ENCODE data around the gene PDZD2.
"Not testable (repeated sequence)": the region's sequence is repeated elsewhere in the genome, so short reads cannot be mapped to it uniquely, and the experiment has no call there.

Gene PDZD2

DNA sequence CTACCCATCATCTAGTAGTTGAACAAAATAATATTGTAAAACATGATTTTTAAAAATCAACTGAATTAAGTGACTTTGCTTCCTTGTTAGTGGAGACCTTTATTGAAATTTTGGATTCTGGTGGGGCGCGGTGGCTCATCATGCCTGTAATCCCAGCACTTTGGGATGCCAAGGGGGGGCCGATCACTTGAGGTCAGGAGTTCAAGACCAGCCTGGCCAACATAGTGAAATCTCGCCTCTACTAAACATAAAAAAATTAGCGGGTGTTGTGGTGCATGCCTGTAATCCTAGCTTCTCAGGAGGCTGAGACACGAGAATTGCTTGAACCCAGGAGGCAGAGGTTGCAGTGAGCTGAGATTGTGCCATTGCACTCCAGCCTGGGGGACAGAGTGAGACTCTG, 439.9 kb downstream of the PDZD2 start:
- DNase-seq (ENCODE audit: low read depth), result not testable (repeated sequence)

DNA sequence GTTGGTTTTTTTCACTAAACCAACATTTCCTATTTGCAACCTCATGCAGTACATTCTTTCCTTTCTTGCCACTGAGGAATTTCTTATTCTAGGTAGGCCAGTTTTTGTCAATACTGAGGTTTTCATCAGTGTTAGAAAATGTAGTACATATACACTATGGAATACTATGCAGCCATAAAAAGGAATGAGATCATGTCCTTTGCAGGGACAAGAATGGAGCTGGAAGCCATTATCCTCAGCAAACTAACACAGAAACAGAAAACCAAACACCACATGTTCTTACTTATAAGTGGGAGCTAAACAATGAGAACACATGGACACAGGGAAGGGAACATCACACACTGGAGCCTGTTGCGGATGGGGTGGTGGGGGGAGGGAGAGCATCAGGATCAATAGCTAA, 441.6 kb downstream of the PDZD2 start:
- DNase-seq (ENCODE audit: low read depth), result not testable (repeated sequence)

DNA sequence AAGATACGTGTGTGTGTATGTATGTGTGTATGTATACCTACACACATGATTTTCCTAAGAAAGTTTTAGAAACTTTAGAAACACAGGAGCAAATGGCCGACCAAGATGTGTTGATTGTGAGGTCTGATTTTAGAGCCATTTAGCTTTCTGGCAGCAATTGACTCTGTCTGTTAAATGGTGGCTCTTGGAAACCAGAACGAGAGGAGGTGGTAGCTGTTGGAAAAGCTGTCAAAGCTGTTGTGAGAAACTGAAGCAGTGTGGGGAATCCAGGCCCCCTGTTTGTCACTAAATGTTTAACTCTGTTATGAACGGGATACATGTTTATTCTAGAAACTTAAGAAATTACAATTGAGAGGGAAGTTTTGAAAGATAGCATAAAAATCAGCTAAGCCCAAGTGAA, 443.8 kb downstream of the PDZD2 start:
- no peak for DNase-seq (ENCODE audit: low read depth)

DNA sequence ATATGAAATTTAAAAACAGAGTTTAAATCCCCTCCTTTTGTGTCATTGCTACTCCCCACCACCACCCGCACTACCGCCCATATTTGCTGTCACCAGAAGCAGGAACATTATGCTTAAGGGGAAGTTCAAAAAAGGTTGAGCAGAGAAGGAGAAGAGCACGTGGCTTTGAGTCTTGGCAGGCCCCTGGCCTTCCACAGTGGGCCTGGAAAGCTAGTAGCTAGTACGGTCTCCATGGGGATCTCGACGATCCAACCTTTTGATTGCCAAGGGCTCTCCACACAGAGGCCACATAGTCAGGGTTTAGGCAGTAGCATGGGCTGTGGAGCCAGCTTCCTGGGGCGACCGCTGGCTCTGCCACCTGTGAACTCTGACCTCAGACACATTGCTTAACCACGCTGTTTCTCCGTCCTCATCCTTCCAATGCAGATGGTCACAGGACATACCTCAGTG, 445.1 kb downstream of the PDZD2 start:
- DNase-seq (ENCODE audit: low read depth), result no peak

DNA sequence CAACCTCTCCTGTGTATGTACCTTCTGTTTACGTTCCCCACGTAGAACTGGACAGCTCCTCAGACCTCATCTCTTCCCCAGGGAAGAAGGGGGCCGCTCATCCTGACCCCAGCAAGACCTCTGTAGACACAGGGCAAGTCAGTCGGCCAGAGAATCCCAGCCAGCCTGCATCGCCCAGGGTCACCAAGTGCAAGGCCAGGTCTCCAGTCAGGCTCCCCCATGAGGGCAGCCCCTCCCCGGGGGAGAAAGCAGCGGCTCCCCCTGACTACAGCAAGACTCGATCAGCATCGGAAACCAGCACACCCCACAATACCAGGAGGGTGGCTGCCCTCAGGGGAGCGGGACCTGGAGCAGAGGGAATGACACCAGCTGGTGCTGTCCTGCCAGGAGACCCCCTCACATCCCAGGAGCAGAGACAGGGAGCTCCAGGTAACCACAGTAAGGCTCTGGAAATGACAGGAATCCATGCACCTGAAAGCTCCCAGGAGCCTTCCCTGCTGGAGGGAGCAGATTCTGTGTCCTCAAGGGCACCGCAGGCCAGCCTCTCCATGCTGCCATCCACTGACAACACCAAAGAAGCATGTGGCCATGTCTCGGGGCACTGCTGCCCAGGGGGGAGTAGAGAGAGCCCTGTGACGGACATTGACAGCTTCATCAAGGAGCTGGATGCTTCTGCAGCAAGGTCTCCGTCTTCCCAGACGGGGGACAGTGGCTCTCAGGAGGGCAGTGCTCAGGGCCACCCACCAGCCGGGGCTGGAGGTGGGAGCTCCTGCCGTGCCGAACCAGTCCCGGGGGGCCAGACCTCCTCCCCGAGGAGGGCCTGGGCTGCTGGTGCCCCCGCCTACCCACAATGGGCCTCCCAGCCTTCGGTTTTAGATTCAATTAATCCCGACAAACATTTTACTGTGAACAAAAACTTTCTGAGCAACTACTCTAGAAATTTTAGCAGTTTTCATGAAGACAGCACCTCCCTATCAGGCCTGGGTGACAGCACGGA, 448.5 kb downstream of the PDZD2 start:
- DNase-seq (ENCODE audit: low read depth), result no peak

DNA sequence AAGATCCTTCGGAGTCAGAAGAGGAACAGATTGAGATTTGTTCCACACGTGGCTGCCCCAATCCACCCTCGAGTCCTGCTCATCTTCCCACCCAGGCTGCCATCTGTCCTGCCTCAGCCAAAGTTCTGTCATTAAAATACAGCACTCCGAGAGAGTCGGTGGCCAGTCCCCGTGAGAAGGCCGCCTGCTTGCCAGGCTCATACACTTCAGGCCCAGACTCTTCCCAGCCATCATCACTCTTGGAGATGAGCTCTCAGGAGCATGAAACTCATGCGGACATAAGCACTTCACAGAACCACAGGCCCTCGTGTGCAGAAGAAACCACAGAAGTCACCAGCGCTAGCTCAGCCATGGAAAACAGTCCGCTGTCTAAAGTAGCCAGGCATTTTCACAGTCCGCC, 449.3 kb downstream of the PDZD2 start:
- DNase-seq (ENCODE audit: low read depth), result no peak

DNA sequence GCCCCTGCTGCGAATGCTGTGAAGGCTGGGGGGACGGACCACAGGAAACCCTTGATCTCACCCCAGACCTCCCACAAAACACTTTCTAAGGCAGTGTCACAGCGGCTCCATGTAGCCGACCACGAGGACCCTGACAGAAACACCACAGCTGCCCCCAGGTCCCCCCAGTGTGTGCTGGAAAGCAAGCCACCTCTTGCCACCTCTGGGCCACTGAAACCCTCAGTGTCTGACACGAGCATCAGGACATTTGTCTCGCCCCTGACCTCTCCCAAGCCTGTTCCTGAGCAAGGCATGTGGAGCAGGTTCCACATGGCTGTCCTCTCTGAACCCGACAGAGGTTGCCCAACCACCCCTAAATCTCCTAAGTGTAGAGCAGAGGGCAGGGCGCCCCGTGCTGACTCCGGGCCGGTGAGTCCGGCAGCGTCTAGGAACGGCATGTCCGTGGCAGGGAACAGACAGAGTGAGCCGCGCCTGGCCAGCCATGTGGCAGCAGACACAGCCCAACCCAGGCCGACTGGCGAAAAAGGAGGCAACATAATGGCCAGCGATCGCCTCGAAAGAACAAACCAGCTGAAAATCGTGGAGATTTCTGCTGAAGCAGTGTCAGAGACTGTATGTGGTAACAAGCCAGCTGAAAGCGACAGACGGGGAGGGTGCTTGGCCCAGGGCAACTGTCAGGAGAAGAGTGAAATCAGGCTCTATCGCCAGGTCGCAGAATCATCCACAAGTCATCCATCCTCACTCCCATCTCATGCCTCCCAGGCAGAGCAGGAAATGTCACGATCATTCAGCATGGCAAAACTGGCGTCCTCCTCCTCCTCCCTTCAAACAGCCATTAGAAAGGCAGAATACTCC, 450.4 kb downstream of the PDZD2 start:
- no peak for DNase-seq (ENCODE audit: low read depth)

DNA sequence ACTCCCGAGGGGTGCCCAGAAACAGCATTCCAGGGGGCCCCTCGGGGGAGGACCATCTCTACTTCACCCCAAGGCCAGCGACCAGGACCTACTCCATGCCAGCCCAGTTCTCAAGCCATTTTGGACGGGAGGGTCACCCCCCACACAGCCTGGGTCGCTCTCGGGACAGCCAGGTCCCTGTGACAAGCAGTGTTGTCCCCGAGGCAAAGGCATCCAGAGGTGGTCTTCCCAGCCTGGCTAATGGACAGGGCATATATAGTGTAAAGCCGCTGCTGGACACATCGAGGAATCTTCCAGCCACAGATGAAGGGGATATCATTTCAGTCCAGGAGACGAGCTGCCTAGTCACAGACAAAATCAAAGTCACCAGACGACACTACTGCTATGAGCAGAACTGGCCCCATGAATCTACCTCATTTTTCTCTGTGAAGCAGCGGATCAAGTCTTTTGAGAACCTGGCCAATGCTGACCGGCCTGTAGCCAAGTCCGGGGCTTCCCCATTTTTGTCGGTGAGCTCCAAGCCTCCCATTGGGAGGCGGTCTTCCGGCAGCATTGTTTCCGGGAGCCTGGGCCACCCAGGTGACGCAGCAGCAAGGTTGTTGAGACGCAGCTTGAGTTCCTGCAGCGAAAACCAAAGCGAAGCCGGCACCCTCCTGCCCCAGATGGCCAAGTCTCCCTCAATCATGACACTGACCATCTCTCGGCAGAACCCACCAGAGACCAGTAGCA, 451.3 kb downstream of the PDZD2 start:
- DNase-seq (ENCODE audit: low read depth), result no peak

DNA sequence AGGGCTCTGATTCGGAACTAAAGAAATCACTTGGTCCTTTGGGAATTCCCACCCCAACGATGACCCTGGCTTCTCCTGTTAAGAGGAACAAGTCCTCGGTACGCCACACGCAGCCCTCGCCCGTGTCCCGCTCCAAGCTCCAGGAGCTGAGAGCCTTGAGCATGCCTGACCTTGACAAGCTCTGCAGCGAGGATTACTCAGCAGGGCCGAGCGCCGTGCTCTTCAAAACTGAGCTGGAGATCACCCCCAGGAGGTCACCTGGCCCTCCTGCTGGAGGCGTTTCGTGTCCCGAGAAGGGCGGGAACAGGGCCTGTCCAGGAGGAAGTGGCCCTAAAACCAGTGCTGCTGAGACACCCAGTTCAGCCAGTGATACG, 451.8 kb downstream of the PDZD2 start:
- DNase-seq (ENCODE audit: low read depth), result no peak

DNA sequence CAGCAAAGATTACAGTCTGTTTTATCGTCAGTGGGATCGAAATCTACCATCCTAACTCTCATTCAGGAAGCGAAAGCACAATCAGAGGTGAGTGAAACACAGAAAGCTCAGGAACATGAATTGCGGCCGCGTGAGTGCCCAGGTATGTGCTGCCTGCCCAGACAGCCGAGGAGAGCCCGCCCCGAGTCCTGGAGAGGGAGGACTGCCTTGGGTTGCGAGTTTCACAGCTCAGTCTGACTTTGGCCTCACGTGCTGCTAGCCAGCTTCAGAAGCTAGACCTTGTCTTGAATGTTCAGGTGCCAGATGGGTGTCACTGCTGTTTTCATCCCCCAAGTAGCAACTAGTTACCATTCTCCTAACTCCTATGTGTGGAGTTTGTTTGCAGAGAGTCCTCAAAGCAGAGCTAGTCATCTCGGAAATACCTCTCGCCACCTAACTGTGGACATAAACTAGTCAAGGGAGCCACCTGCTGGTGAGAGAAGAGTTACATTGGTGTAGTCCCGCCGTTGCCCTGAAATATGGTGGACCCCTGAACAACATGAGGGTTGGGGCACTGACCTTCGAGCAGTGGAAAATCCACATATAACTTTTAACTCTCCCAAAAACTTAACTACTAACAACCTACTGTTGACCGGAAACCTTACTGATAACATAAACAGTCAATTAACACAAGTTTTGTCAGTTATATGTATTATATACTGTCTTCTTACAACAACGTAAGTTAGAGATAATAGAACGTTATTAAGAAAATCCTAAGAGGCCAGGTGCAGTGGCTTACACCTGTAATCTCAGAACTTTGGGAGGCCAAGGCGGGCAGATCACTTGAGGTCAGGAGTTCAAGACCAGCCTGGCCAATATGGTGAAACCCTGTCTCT, 454.2 kb downstream of the PDZD2 start:
- DNase-seq (ENCODE audit: low read depth), result peak; percentile 16

DNA sequence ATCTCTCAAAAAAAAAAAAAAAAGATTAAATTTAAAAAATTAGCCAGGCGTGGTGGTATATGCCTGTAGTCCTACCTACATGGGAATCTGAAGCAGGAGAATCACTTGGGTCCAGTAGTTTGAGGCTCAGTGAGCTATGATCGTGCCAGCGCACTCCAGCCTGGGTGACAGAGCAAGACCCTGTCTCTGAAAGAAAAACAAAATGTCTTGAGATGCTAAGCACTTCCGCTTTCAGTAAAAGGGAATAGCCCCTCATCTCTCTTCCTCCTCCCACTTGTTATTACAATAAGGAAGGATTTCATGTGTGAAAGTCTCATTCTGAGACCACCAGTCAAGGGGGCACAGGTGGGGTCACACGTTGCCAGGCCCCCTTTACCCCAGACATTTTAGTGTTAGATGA, 455.8 kb downstream of the PDZD2 start:
- no peak for DNase-seq (ENCODE audit: low read depth)

DNA sequence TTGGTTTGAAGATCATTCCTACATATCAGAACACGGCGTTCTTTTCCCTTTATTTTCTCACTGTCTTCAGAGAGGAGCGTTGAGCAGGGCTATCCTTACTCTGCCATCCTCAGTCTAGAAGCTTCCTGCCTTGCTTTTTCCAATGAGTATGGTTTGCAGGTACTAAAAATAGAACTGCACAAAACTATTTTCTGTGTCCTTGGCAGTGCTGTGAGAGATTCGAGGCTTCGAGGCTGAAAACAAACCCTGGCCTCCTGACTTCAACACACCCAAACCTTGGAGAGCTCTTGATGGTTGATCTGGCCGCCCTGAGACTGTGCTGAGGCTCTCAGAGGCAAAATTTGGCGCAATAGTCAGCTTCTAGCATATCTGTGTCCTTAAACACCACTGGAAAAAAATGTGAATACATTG, 456.3 kb downstream of the PDZD2 start:
- DNase-seq (ENCODE audit: low read depth), result no peak

DNA sequence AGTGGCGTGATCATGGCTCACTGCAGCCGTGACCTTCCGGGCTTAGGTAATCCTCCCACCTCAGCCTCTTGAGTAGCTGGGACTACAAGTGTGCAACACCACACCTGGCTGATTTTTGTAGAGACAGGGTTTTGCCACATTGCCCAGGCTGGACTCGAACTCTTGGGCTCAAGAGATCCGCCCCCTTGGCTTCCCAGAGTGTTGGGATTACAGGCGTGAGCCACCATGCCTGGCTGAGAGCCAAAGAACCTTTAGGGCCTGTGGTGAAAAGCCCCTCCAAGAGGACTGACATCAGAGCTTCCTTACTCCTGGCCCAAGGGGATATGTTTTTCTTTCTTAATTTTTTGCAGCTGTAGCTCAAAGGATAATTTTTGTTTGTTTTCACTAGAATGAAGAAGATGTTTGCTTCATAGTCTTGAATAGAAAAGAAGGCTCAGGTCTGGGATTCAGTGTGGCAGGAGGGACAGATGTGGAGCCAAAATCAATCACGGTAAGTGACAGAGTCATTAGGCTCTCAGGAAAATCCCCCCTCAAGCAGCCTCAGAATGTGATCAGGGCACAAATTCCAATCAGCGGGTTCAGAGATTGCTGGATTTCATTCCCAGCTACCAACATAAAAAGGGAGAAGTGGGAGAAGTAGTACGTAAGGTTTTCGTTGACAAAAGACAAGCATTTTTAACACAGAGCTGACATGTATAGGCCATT, 458.1 kb downstream of the PDZD2 start:
- DNase-seq (ENCODE audit: low read depth), result no peak

DNA sequence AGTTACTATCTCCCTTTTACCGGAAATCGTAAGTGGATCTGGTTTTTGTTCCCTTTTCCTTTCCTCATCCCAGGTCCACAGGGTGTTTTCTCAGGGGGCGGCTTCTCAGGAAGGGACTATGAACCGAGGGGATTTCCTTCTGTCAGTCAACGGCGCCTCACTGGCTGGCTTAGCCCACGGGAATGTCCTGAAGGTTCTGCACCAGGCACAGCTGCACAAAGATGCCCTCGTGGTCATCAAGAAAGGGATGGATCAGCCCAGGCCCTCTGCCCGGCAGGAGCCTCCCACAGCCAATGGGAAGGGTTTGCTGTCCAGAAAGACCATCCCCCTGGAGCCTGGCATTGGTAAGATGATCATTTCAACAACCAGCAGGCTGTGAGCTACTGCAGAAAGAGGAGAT, 459.4 kb downstream of the PDZD2 start:
- DNase-seq (ENCODE audit: low read depth), result no peak

DNA sequence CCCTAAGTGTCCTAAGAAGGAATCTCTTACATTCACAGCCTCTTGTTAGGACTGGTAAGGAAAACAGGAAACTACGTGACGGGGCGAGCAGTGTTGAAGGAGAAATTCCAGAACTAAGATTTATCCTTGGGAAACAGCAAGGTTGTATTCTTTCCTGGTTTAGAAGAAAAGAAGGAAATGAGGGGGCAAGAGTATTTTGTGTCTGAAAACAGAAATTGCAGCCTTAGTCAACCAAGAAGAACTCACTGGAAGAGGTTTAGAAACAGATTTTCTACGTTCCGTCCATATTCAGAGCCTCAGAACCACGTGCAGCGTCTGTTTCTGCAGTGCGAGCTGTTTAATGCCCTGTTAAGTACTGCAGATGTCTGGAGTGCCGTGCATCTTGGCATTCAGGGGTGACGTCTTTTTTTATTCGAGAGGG, 460.0 kb downstream of the PDZD2 start:
- no peak for DNase-seq (ENCODE audit: low read depth)

DNA sequence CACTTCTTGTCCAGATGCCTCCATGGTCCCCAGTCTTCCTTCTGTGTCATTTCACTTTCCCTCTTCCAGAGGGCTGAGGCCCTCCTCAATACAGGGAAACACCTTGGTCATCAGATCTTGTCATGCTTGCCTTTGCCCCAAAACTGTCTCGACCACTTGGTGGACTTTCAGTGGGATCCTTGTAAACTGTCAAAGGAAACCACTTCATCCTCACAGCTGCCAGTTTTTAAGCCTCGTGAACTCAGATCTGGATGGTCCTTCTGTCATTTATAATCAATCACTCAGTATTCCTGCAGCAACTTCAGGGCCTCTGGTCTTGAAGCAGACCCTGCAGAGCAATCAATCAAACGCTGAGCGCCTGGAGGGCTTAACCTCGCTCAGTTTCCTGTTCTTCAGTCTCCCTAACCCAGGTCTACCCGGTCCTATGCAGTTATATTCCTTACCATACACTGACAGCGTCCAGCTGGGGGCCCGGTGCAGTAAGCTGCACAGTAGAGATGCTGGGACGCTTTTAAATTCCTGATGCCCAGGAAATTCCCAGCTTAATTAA, 460.6 kb downstream of the PDZD2 start:
- DNase-seq (ENCODE audit: low read depth), result no peak

DNA sequence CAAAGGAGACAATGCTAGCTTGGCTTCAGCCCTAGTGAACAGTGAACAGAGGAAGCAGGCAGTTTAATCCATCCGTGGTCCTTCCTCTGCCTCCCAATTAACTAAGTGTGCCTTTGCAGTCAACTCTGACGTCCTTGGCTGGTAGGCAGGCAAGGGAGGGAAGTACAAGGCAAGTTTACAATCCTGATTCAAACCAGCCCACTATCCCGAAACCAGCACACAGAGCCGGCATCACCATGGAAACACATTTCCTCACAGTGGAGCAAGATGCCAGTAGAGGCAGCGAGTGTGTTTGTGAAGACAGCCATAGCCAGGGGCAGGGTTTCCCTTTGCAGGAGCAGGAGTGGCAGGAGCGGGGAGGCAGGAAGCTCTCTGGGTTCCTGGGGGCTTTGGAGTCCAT, 461.3 kb downstream of the PDZD2 start:
- no peak for DNase-seq (ENCODE audit: low read depth)

DNA sequence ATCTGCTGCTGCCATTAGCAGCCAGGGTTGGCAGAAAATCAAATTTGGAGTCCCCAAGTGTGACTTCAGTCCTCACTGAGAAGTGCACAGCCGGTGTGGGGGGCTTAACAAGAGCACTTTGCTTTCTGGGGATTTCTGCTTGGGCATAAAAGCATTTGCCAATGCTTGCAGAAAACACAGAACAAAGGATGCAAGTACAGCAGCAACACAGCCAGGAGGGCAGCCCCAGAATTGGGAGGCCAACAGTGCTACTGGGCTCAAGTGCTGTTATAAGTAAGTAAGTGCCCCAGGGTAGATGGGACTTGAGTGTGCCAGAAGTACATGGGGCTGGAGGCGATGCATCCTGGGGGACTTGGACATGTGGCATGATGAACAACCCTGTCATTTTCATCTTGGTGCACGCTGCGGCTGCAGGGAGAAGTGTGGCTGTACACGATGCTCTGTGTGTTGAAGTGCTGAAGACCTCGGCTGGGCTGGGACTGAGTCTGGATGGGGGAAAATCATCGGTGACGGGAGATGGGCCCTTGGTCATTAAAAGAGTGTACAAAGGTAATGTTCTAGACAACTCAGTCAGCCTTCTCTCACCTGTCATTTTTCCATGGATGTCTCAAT, 461.9 kb downstream of the PDZD2 start:
- DNase-seq (ENCODE audit: low read depth), result no peak

DNA sequence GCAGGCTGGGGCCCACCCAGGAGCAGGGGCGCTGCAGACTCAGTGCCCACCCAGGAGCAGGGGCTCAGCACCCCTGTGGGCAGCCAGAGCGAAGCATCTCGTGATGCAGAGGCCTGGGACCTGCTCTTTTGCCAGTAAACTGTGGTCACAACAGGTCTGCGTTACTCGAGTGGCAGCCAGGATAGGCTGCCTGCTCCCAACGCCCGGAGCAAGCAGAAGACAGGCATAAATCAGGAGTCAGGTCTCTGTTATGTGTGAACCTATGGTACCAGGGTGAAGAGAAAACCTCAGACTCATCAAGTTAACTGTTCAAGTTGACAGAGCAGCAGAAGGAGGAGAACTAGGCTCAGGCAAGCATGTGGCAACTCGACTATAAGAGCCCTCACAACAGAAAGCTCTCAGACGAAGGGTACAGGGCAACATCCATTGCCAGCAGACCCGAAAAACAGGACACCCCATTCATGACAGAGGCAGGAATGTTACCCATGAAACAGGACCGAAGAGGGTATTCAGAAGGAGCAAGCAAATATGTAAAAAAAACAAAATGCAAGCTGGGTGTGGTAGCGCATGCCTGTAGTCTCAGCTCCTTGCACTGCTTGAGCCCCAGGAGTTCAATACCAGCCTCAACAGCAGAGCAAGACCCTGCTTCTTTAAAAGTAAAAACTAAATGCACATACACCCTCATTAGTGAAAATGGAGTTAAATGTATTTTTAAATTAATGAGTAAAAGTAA, 463.5 kb downstream of the PDZD2 start:
- DNase-seq (ENCODE audit: low read depth), result no peak

All from T-helper 22 cell (primary cell).